ENCODE results near the gene FSD1.
"Not testable (repeated sequence)": the region's sequence is repeated elsewhere in the genome, so short reads cannot be mapped to it uniquely, and the experiment has no call there.

The FSD1 gene

GRCh38 chr19:4347521-4347920, 43.1 kb downstream of the FSD1 start:
- no peak for DNase-seq

DNA sequence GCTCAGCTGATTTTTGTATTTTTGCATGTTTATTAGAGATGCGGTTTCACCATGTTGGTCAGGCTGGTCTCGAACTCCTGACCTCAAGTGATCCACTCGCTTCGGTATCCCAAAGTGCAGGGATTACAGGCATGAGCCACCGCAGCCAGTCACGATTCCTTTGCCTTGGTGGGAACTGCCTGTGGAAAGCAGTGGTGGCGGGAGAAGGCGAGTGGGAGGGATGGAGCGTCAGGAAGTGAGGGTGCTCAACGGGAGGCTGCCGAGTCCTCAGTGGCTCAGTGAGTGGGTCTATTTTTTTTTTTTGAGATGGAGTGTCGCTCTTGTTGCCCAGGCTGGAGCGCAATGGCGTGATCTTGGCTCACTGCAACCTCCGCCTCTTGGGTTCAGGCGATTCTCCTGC, 44.8 kb downstream of the FSD1 start:
- DNase-seq, result not testable (repeated sequence)

GRCh38 chr19:4350111-4350510, 45.7 kb downstream of the FSD1 start:
- no peak for DNase-seq

DNA sequence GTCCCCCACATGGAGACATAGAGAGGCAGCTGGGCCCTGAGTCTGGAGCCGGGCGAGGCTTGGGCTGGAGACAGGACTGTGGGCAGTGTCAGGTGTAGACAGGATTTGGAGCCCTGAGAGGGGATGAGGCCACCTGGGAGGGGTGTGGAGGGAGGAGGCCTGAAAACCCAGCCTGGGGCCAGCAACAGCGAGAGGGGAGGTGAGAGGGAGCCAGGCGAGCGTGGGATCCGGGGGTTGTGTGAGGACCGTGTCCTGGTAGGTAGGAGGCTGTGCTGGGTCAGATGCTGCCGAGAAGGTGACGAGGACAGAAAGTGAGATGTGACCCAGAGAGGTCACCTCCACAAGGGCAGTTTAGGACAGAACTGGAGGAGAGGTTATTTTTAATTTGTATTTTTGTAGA, 46.3 kb downstream of the FSD1 start:
- peak; percentile 28 for DNase-seq

DNA sequence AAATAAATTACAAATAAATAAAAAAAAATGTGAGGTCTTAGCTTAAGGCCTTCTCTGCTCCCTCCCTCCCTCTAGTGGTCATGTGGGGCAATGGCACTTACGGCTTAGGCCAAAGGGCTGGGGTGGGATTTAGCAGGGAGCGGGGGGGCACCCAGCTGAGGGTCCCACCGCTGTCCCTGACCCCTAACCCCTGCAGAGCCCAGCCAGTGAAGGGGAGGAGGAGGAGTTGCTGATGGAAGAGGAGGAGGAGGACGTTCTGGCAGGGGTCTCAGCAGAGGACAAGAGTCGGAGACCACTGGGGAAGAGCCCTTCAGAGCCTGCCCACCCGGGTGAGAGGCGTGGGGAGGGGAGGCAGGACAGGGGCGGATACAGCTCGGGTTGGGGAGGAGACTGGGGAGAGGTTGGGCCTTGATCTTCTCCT, 48.3 kb downstream of the FSD1 start:
- peak; percentile 60 for DNase-seq

GRCh38 chr19:4354282-4354681, 49.9 kb downstream of the FSD1 start:
- DNase-seq, result no peak

DNA sequence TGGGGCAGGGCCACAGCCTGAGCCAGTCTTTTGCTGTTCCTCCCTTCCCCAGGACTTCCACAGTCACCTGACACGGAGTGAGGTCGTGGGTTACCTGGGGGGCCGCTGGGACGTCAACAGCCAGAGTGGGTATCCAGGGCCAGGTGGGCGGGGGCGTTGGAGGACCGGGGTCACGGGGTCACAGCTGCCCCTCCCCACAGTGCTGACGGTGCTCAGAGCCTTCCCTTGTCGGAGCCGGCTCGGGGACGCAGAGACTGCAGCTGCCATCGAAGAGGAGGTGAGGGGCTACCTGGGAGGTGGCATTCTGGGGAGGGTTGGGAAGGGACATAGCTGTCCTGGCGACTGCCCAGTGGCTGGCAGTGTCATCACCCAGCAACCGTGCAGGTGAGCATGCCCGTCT, 50.5 kb downstream of the FSD1 start:
- no peak for DNase-seq

DNA sequence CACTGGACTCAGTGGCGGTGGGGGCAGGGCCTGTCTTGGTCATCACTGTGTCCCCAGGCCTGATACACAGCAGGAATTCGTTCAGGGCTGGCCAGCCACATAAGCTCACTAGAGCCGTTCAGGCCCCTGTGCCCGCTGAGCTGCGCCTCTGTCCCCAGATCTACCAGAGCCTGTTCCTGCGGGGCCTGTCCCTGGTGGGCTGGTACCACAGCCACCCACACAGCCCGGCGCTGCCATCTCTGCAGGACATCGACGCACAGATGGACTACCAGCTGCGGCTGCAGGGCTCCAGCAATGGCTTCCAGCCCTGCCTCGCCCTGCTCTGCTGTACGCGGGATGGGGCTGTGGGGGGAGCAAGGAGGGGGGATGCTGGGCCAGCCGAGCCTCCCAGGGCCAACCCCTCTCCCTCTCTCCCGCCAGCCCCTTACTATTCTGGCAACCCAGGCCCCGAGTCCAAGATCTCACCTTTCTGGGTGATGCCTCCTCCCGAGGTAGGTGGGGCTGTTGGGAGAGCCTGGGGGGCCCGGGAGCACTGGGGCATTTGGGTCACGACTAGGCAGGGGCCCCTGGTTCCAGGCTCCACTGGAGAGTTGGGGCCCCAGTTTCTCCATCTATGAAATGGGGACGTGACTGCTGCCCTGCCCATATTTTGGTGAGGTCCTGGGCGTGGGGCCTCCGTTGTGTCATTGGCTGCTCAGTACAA, 52.8 kb downstream of the FSD1 start:
- DNase-seq, result no peak

DNA sequence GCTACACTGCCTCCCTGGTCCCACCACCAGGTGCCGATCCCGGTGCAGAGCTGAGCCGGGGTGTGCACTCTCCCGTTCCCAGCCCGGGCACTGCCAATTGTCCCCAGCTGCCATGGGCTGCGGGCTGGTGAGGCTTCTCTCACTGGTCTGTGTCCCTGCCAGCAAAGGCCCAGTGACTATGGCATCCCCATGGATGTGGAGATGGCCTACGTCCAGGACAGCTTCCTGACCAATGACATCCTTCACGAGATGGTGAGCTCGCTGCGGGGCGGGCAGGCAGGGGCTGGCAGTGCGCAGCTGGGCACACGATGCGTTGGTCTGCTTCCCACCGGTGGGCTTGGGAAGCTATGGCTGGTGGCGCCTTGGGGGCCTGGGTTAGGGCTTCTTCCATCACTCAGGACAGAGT, 53.5 kb downstream of the FSD1 start:
- no peak for DNase-seq

DNA sequence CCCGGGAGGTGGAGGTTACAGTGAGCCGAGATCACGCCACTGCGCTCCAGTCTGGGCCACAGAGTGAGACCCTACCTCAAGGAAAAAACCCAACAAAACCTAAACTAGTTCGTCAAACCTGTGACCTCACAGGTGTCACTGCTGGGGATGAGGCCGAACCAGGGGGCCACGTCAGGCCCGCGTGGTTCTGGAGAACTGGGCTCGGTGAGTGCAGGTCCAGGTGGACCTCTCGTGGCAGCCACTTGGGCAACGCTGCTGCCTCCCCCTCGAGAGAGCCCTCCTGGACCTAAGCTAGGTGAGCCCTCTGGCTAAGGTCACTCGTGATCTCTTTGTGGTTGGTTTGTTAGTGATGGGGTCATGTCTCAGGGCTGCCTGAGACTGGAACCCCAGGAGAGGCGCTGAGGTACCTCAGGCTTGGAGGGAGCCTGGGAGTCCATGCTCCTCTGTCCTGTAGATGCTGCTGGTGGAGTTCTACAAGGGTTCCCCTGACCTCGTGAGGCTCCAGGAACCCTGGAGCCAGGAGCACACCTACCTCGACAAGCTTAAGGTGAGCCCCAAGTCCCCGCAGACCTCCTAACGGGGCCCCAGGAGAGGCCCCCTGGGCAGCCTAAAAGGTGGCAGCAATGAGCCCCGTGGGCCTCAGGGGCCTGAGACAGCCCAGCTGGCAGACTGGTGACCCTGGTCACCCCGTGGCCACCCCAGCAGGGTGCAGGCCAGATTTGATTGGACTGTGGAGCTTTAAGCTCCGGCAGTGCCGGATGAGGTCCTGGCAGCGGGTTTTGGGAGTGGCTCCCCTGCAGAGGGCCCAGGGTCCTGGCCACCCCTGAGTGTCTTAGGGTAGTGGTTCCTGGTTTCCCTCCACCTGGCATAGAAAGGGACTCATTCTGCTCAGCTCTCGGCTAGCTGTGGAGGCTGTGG, 54.6 kb downstream of the FSD1 start:
- no peak for DNase-seq

DNA sequence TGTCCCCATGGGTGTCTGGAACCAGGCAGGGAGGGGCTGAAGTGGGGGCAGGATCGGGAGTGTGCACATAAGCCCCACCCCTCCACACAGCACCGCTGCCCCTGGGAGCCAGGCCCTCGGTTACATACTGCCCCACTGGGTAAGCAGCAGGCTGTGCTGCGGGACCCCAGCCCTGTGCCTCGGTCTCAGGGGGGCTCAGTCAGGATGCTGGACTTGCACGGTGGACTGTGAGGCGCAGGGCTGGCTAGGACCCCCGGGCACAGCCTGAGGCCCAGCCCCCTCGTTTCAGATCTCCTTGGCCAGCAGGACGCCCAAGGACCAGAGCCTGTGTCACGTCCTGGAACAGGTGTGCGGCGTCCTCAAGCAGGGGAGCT, 55.2 kb downstream of the FSD1 start:
- DNase-seq, result no peak

DNA sequence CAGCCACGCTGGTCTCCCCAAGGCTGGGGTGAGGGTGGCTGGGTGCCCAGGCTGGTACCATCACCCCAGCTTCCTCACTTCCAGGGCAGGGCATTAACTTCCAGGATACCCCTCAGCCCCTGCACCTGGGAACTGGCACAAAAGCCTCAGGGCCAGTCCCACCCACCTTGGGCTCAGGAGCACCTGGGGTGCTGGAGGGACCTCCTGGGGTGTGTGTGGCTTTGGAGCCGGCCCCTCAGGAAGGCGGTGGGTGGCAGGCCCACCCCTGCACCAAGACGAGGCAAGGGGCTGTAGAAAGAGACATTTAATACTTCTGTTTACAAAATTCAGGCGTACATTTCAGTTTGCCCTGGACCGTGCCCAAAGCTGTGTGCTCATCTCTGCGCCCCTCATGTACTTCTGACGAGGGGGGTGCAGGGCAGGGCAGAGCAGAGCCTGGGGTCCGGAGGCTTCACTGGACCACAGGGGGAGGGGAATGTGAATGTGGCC, 55.7 kb downstream of the FSD1 start:
- no peak for DNase-seq

- DNase-seq, result no peak
Measured at GRCh38 chr19:4360641-4361151, 56.3 kb downstream of the FSD1 start.

GRCh38 chr19:4361152-4362046, 57.0 kb downstream of the FSD1 start:
- no peak for DNase-seq

- no peak for DNase-seq
Measured at GRCh38 chr19:4362101-4362828, 57.9 kb downstream of the FSD1 start.

GRCh38 chr19:4362831-4363545, 58.6 kb downstream of the FSD1 start:
- DNase-seq, result no peak

GRCh38 chr19:4363571-4364304, 59.3 kb downstream of the FSD1 start:
- no peak for DNase-seq

DNA sequence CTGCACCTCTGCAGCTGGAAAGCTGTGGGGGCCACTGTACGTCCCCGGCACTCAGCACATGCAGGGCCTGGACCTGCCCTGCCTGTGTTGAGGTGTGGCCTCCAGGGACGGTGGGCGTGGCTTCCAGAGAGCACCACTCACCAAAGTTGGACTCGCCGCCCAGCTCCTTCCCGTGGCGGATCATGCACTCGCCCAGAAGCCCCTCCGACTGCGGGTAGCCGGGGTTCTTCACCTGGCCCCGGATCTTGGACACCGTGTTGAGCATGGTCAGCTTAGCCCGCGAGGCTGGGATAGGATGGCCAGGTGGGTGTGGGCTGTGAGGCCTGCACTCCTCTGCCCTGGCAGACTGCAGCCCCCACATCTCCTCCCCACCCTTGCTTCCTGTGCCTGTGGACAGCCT, 60.9 kb downstream of the FSD1 start:
- no peak for DNase-seq

DNA sequence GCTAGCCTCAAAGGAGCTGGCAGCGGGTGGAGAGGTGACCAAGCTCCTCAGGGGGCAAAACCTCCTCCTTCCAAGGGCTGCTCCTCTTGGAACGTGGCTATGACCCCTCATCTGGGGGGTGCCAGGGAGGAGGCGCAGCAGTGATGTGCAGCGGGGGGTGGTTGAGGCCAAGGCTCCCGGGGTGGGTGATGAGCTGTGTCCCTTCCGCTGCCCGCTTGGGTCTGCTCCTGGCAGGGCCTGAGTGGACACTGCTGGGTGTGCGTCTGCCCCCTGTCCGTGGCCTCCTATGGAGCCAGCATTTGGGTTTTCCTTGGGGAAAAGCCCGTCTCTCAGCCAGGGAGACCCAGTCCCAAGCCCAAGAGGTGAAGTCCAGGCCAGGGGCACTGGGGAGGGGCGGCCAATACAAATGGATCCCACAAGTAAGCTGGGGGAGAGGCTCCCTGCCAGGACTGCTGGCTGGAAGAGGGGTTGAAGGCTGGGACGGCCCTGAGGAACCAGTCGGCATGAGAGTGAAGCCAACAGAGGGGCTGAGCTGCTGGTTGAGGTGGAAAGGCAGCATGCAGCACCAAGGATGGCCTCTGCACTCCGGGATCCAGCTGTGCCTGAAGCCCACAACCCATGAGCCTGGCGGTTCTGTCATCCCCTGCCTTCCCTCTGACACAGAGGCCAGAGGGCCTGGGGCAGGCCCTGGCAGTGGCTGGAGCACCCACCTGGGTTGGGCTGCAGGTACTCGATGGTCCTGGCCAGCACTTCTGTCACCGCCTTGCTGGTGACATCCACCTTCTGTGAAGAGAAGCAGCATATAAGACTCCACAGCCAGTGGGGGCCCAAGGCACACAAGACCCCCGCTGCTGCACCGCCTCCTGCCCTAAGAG, 61.6 kb downstream of the FSD1 start:
- DNase-seq, result no peak
